ENCODE data around the gene CES1.
"Not testable (repeated sequence)": the region's sequence is repeated elsewhere in the genome, so short reads cannot be mapped to it uniquely, and the experiment has no call there.

Gene CES1

DNA sequence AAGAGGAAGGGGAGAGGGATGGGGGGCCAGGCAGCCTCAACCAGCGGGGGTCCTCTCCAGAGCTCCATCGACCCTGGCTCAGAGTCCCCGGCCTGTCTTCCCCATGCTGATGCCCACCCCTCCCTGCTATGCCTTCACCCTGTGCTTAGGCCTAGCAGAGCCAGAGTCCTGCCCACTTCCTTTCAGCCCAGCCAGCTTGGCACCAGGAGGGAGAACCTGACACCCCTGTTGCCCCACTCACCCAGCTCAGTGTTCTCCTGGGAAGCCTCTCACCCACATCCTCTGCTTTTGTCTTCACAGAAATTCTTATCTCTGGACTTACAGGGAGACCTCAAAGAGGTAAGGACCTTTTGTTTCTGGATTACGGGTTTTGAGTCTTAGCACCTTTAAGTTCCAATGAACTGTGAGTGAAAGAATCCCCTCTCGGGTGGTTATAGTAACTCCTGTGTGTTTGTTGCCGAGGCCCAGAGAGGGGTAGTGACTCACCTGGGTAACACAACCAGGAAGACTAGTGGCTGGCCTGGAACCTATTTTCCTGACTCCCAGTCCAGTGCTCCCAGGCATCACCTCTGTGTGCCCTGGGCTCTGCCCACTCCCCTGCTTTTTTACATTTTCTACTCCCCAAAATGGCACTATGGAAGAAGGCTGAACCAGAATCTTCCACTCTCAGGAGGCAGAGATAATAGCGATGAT lies 53.3 kb downstream of the CES1 start:
- no peak for TF ChIP-seq ZNF274 (IDR thresholded peaks at IDR 0.05; ENCODE audit: low read depth, low read length)
- no peak overlapping the region for H3K4me3 ChIP-seq (ENCODE audit: low read length)

DNA sequence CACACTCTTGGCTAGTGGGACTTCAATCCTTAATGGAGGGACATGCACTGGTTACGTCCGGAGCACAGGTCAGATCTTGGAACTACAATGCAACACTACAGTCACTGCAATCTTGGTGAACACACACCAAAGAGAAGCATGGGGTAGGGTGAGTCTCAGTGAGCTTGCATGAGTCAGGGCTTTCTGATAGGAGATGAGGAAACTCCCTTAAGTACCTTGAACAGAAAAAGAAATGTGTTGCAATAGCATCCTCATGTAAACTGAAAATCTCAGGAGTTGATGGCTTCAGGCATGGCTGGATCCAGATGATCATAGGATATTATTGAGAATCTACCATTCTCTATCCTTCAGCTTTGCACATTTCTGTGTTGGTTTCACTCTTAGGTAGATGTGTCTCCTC lies 54.1 kb downstream of the CES1 start:
- no peak overlapping the region for H3K4me3 ChIP-seq (ENCODE audit: low read length)
- TF ChIP-seq ZNF274 (IDR thresholded peaks at IDR 0.05; ENCODE audit: low read depth, low read length): no peak

DNA sequence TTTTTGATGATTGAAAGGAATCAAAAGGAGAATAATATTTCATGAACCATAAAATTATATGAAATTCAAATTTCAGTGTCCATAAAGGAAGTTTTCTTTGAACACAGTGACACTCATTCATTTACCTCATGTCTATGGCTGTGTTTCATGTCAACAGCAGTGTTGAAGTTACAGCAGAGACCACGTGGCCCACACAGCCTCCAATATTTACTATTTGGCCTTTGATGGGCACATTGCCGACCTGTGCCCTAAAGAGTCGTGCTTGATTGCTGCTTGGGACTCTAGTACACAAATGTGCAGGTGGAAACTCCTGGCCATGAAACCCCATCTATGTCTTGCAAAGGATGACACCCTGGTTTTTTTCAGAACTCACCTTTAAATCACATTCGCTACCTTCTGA lies 57.0 kb downstream of the CES1 start:
- H3K4me3 ChIP-seq (ENCODE audit: low read length): no peak overlapping the region
- TF ChIP-seq ZNF274 (IDR thresholded peaks at IDR 0.05; ENCODE audit: low read depth, low read length): no peak

DNA sequence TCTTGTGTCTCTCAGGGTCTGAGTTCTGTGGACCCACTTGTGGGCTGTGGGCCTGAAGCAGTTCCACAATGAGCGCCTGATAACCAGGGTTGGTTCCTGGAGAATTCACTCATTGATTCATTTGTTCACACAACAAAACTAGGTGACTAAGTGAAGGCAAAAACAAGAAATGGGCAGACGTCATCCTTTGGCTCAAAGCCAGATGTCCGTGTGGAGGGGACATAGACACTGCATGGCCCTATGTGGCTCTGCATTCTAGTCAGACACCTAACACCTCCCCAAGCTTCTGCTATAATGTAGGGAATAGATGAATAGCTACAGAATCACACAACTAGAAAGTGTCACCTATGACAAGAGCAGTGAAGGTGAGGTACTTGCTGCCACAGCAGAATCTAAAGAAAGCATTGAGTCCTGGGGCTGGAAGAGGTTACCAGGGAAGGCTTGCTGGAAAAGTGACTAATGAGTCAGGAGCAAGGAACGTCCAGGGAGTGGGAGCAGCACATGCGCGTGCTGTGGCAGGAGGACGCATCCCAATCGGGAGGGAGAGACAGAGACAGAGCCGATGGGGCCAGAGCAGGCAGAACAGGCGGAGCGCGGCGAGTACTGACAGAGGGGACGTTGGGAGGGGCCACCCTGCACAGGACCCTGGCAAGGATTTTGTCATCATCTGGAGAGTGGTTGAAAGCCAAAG lies 58.9 kb downstream of the CES1 start:
- no peak for TF ChIP-seq ZNF274 (IDR thresholded peaks at IDR 0.05; ENCODE audit: low read depth, low read length)
- no peak overlapping the region for H3K4me3 ChIP-seq (ENCODE audit: low read length)

DNA sequence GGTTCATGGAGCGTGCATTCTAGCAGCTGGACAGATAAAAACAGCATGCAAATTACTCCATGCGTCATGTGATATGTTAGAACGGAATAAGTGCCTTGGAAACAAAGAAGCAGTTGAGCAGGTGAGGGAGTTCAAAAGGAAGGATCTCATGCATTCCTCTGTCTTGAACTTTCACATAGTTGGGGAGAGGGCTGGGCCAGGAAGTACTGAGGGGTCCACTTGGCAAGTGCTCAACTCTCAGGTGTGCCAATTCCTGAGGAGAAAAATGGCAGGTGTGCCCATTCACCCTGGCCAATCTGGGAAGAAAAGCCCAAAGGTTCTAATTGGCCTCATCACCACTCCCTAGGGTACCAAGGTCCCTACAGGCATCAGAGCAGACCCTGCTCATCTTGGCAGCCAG lies 67.7 kb downstream of the CES1 start:
- H3K4me3 ChIP-seq (ENCODE audit: low read length): no peak overlapping the region
- TF ChIP-seq ZNF274 (IDR thresholded peaks at IDR 0.05; ENCODE audit: low read depth, low read length): no peak

DNA sequence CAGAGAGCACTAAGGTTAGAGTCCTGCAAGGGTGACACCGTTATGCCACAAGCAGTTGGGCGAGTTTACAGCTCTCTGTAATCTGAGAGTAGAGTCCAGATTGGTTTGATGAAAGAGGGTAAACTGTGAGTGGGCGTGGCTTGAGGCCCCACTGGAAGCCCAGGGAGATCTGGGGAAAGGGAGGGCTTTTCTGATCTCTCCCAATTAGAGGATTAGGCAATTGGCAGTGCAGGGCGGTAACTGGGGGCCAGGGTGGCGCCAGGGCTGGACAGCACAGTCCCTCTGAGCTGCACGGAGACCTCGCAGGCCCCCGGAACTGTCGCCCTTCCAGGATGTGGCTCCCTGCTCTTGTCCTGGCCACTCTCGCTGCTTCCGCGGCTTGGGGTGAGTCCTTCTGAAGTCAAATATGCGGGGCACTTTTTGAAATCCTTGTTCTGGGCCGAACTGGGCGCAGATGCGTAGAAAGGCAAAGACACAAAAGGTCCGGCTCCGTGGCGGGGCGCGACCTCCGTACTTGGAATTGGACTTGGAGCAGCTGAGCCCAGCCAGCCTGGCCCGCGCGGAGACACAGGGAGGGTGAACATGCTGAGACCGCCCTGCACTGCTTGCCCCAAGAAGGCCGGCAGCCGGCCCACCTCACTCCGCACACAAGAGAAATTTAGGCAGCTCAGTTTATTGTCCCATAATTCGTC lies 72.4 kb downstream of the CES1 start:
- H3K4me3 ChIP-seq (ENCODE audit: low read length): no peak overlapping the region
- no peak for TF ChIP-seq ZNF274 (IDR thresholded peaks at IDR 0.05; ENCODE audit: low read depth, low read length)

DNA sequence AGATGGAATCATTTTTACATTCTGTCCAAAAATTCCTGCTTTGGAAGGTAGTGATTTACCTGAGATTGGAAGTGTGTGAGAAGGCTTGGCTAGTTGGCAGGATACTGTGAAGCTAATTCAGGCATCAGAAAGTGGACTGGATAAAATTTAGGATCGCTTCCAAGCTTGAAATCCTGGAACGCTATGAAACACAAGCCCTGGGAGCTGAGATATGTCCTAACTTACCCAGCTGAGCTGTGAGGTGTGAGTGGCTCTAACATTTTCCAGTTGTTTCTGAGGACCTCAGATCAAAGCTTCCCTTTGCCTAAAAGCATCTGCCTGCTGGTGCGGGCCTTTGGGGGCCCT lies 73.0 kb downstream of the CES1 start:
- not testable (repeated sequence) for H3K4me3 ChIP-seq (ENCODE audit: low read length)

DNA sequence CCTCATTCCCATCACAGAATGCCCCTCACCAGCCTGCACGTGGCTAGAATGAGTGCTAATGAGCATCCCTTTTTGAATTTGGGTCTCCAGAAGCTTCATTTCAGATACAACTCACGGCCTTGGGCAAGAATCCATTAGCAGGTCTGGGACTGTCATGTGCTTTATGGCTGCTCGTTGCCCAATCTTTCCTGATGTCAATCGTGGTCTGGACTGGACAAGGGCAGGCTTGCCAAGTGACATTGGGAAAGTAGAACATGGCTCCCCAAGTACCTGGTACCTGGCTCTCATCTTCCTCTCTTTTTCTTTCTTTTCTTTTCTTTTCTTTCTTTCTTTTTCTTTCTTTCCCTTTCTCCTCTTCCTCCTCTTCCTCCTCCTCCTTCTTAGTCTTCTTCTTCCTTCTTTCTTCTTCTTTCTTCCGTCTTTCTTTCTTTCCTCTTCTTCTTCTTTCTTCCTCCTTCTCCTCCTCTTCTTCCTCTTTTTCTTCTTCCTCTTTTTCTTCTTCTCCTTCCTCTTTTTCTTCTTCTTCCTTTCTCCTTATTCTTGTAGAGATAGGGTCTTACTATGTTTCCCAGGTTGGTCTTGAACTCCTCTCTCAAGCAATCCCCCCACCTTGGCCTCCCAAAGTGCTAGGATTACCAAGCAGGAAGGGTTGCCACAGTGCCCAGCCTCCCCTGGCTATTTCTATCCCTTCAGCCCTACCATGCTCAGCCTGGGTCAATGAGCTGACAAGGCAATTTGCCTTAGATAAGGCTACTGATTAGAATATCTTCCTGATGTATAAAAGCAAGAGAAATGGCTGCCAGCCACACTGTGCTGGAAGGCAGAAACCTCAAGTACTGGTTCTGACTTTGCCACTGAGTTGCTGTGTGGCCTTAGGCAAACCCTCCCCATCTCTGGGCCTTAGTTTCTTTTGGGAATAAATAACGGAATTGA lies 75.0 kb downstream of the CES1 start:
- not testable (repeated sequence) for H3K4me3 ChIP-seq (ENCODE audit: low read length)

DNA sequence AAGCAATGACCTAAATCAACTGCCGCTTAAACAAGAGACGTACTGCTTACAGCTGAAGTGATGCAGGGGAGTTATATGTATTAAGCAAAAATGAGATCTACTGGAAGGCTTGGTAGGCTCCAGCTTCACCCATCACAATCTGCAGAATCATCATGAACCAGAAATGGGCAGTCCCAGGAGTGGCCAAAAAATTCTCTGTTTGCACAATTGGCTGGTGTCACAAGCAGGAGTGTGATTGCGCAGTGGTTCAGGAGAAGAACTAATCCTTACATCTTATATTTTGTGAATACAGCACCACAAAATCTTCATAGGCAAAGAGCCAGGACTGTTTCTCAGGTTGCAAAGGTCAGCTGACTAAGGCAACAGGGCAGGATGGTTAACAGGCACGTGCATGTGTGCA lies 75.9 kb downstream of the CES1 start:
- H3K4me3 ChIP-seq (ENCODE audit: low read length): no peak overlapping the region
- TF ChIP-seq ZNF274 (IDR thresholded peaks at IDR 0.05; ENCODE audit: low read depth, low read length): no peak

DNA sequence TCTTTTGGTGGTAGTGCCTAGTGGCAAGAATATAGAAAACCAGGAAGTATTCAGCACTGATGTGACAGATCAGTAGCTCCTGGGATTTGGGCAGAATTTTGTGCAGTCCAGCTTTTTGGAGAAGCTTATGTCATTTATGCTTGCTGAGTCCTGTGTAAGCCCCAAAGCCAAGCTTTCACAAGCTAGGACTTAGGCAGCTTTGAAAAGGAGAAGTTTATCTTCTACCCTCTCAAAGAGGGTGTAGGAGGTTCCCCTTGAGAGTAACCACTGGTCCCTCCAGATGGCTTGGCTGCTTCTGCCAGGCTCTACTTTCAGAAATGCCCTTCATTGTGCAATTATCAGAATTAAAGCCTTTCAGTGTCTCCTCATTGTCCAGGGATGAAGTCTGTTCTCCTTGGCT lies 78.8 kb downstream of the CES1 start:
- TF ChIP-seq ZNF274 (IDR thresholded peaks at IDR 0.05; ENCODE audit: low read depth, low read length): no peak

DNA sequence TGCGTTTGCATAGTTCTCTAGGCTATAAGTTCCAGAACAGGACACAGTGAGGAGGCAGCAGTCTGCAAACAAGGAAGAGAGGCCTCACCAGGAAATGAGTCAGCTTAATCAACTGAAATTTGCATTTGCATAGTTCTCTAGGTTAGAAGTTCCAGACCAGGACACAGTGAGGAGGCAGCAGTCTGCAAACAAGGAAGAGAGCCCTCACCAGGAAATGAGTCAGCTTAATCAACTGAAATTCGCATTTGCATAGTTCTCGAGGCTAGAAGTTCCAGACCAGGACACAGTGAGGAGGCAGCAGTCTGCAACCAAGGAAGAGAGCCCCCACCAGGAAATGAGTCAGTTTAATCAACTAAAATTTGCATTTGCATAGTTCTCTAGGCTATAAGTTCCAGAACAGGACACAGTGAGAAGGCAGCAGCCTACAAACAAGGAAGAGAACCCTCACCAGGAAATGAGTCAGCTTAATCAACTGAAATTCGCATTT lies 79.7 kb downstream of the CES1 start:
- H3K4me3 ChIP-seq (ENCODE audit: low read length): not testable (repeated sequence)

More for the DNA sequence above, 78.8 kb downstream of the CES1 start:
- H3K4me3 ChIP-seq (ENCODE audit: low read length): no peak overlapping the region
